Coronary artery (tissue), 2 donors: Measurements from ENCODE around the gene SPIRE2.

Source experiments
- DNase-seq: peaks from one replicate; pipeline ENCODE4 v3.0.0-alpha.2; 2017; ENCODE audit warnings: low spot score
- H3K27ac ChIP-seq, 2 donors: fragments of 200-600 bp; sonication (generic); one replicate each; pipeline ENCODE4 v1.5.1; 2016 to 2019
- H3K4me3 ChIP-seq: fragments of 200-600 bp; sonication (generic); 2 replicates; pipeline ENCODE4 v1.5.1; 2016; ENCODE audit warnings: mild to moderate bottlenecking, moderate library complexity
- TF ChIP-seq, protein P1 (sequence below): fragments of 200-600 bp; sonication (generic); IDR thresholded peaks from one replicate; pipeline ENCODE4 v1.5.1; 2019; ENCODE audit warnings: antibody characterized with exemption

The SPIRE2 gene

GRCh38 chr16:89902980-89903379, 74.7 kb downstream of the SPIRE2 start:
- no peak for DNase-seq
- H3K4me3 ChIP-seq = no peak overlapping the region
- H3K27ac ChIP-seq = no peak overlapping the region
- TF ChIP-seq, protein P1, sequence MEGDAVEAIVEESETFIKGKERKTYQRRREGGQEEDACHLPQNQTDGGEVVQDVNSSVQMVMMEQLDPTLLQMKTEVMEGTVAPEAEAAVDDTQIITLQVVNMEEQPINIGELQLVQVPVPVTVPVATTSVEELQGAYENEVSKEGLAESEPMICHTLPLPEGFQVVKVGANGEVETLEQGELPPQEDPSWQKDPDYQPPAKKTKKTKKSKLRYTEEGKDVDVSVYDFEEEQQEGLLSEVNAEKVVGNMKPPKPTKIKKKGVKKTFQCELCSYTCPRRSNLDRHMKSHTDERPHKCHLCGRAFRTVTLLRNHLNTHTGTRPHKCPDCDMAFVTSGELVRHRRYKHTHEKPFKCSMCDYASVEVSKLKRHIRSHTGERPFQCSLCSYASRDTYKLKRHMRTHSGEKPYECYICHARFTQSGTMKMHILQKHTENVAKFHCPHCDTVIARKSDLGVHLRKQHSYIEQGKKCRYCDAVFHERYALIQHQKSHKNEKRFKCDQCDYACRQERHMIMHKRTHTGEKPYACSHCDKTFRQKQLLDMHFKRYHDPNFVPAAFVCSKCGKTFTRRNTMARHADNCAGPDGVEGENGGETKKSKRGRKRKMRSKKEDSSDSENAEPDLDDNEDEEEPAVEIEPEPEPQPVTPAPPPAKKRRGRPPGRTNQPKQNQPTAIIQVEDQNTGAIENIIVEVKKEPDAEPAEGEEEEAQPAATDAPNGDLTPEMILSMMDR = no peak

DNA sequence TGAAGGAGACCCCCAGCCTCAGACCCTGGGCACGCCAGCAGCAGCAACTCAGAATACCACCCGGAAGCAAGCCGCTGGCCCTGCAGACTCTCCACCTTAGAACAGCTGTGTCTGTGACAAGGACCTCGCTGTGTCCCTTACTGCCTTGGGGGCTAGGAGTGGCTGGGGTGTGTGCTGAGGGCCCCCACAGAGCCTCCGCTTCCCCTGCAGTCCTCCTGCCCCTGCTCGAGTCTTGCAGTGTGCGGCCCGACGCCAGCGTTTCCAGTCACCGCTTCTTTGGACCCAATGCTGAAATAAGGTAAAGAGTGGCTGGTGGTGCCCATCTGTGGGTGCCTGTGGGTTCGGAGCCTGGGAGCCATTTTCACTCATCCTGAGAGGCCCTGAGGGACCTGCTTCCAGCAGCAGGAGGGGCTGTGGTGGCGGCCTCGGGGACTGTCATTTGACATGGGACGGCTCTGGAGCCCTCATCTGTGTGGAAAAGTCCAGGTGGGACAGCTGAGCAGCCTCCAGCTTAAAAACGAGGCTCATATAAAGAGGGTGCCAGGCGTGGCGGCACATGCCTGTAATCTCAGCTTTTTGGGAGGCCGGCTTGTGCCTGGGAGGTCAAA, 75.7 kb downstream of the SPIRE2 start:
- TF ChIP-seq, protein P1 = no peak
- no peak overlapping the region for H3K4me3 ChIP-seq
- DNase-seq = no peak
- no peak overlapping the region for H3K27ac ChIP-seq

- Histone ChIP-seq H3K4me3 (no peak overlapping the region), H3K27ac (no peak overlapping the region)
- TF ChIP-seq, protein P1 = no peak
- DNase-seq = no peak
These were observed 76.6 kb downstream of the SPIRE2 start for GRCh38 chr16:89904606-89905510.

DNA sequence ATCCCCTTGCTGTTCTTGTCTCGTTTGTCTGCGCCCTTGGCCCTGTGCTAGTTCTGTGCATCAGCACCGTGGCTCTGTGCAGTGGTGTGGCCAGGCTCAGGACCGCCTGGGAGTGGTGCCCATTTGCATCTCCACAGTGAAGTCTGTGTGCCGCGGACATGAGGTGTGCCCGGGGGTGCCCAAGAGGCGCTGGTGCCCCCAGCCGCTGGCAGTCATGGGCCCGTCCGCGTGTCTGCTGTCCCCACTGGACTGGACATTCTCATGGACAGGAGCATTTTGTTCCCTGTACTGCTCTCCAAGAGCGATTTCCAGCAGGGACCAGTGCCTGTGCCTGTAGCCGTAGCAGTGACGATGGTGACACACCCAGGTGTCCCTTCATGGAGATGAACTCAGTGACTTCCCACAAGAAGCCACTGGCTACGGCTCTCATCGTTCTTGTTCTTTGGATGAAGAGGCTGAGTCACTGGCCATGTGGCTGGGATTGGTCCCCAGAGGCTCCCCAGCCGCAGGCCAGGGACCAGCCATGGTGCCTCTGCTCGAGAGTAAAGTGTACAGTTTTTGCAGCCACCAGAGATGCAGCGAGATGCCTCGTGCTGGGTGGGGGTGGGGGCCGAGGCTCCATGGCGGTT, 77.3 kb downstream of the SPIRE2 start:
- no peak overlapping the region for H3K27ac ChIP-seq
- TF ChIP-seq, protein P1 = no peak
- DNase-seq = no peak
- H3K4me3 ChIP-seq = no peak overlapping the region

DNA sequence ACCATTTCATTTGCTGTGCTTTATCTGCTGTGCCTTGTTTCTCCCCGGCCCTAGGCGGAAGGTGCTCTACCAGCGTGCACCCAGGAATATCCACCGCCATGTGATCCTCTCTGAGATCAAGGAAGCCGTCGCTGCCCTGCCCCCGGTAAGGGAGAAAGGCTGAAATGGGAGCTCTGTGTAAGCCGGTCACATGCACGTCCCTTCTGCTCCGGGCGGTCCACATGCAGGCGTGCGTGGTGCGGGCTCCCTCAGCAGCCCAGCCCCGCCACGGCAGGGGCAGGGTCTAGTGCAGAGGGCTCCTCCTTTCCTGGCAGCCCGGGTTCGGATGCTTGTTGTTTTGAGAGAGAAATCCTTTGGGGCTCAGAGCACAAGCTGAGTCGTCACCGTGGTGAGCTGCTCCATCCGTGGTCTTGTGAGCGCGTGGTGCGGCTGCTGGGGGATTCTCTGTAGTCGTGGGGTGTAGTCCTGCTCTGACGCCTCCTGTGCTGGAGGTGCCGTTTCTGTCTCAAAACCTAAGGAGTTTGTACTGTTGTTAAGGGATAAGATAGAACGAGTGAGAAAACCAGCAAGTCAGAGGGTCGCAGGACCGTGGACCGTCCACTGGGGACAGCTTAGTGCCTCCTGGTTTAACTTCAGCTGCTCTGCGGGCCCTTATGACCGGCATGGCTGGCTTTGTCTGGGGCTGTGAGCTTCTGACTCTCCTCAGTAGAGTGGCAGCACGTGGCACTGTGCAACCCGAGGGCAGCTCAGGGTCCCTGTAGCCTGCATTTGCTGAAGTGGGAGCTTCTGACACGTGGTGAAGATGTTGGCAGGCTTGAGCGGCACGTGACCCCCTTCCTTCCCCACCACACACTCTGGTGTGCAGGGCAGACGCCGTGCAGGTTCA, 78.1 kb downstream of the SPIRE2 start:
- DNase-seq = no peak
- Histone ChIP-seq H3K27ac (no peak overlapping the region), H3K4me3 (no peak overlapping the region)
- TF ChIP-seq, protein P1 = no peak

DNA sequence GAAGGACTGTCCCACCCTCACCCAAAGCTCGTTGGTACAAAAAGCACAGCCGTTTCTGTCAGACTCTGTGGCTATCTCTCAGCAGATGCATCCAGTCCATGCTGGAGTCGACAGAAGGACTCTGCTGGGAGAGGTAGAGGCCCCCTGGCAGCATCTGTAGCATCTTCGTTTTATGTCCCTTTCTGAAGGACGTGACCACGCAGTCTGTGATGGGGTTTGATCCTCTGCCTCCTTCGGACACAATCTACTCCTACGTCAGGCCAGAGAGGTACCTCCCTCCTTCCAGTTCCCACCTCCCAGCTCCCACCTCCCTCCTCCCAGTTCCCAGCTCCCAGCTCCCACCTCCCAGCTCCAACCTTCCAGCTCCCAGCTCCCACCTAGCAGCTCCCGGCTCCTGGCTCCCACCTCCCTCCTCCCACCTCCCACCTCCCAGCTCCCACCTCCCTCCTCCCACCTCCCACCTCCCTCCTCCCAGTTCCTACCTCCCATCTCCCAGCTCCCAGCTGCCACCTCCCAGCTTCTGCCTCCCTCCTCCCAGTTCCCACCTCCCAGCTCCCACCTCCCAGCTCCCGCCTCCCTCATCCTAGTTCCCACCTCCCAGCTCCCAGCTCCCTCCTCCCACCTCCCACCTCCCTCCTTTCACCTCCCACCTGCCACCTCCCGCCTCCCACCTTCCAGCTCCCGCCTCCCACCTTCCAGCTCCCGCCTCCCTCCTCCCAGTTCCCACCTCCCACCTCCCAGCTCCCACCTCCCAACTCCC, 79.0 kb downstream of the SPIRE2 start:
- no peak for DNase-seq
- TF ChIP-seq, protein P1 = no peak
- no peak overlapping the region for H3K4me3 ChIP-seq
- no peak overlapping the region for H3K27ac ChIP-seq
